Measurements from ENCODE around the gene GNE. TPM values are rescaled to one million over a fixed set of nuclear protein-coding genes. Genes with fewer than 3 reads are reported as not detected.
"Not testable (repeated sequence)": the region's sequence is repeated elsewhere in the genome, so short reads cannot be mapped to it uniquely, and the experiment has no call there.

Gene GNE
- total RNA-seq, 1 donor from 2014 or later: 13.2 TPM

- no peak for DNase-seq (ENCODE audit: extremely low read depth, low read depth, low spot score)
Measured at GRCh38 chr9:36275060-36275459, 16.8 kb upstream of the GNE start.

- DNase-seq (ENCODE audit: extremely low read depth, low read depth, low spot score): not testable (repeated sequence)
Measured at GRCh38 chr9:36273354-36273753, 15.1 kb upstream of the GNE start.

GRCh38 chr9:36268007-36268427 lies 9.8 kb upstream of the GNE start:
- no peak for DNase-seq (ENCODE audit: extremely low read depth, low read depth, low spot score)

- DNase-seq (ENCODE audit: extremely low read depth, low read depth, low spot score): no peak
Measured at GRCh38 chr9:36264896-36265295, 6.6 kb upstream of the GNE start.

- no peak for DNase-seq (ENCODE audit: extremely low read depth, low read depth, low spot score)
Measured at GRCh38 chr9:36263683-36264082, 5.4 kb upstream of the GNE start.

GRCh38 chr9:36258996-36259533 lies 817 bp upstream of the GNE start:
- no peak for DNase-seq (ENCODE audit: extremely low read depth, low read depth, low spot score)

GRCh38 chr9:36251428-36251827 lies 6.8 kb downstream of the GNE start:
- DNase-seq (ENCODE audit: extremely low read depth, low read depth, low spot score): no peak

- DNase-seq (ENCODE audit: extremely low read depth, low read depth, low spot score): no peak
Measured at GRCh38 chr9:36250079-36250478, 8.2 kb downstream of the GNE start.

GRCh38 chr9:36249189-36249588 lies 9.1 kb downstream of the GNE start:
- DNase-seq (ENCODE audit: extremely low read depth, low read depth, low spot score): no peak

- DNase-seq (ENCODE audit: extremely low read depth, low read depth, low spot score): not testable (repeated sequence)
Measured at GRCh38 chr9:36248061-36248460, 10.2 kb downstream of the GNE start.

- DNase-seq (ENCODE audit: extremely low read depth, low read depth, low spot score): no peak
Measured at GRCh38 chr9:36247356-36247755, 10.9 kb downstream of the GNE start.

GRCh38 chr9:36245906-36246305 lies 12.3 kb downstream of the GNE start:
- no peak for DNase-seq (ENCODE audit: extremely low read depth, low read depth, low spot score)

- not testable (repeated sequence) for DNase-seq (ENCODE audit: extremely low read depth, low read depth, low spot score)
Measured at GRCh38 chr9:36239675-36240074, 18.6 kb downstream of the GNE start.

GRCh38 chr9:36239205-36239604 lies 19.0 kb downstream of the GNE start:
- not testable (repeated sequence) for DNase-seq (ENCODE audit: extremely low read depth, low read depth, low spot score)

GRCh38 chr9:36237230-36237629 lies 21.0 kb downstream of the GNE start:
- no peak for DNase-seq (ENCODE audit: extremely low read depth, low read depth, low spot score)

- no peak for DNase-seq (ENCODE audit: extremely low read depth, low read depth, low spot score)
Measured at GRCh38 chr9:36222449-36222848, 35.8 kb downstream of the GNE start.

- DNase-seq (ENCODE audit: extremely low read depth, low read depth, low spot score): no peak
Measured at GRCh38 chr9:36221667-36222066, 36.6 kb downstream of the GNE start.

GRCh38 chr9:36218411-36218901 lies 39.8 kb downstream of the GNE start:
- DNase-seq (ENCODE audit: extremely low read depth, low read depth, low spot score): no peak

- no peak for DNase-seq (ENCODE audit: extremely low read depth, low read depth, low spot score)
Measured at GRCh38 chr9:36218011-36218410, 40.2 kb downstream of the GNE start.

GRCh38 chr9:36217256-36217968 lies 40.8 kb downstream of the GNE start:
- no peak for DNase-seq (ENCODE audit: extremely low read depth, low read depth, low spot score)

- DNase-seq (ENCODE audit: extremely low read depth, low read depth, low spot score): no peak
Measured at GRCh38 chr9:36214571-36214970, 43.7 kb downstream of the GNE start.

- DNase-seq (ENCODE audit: extremely low read depth, low read depth, low spot score): no peak
Measured at GRCh38 chr9:36213989-36214388, 44.3 kb downstream of the GNE start.
